Stimulated activated naive CD4-positive, alpha-beta T cell (primary cell): ENCODE results near the gene ERBB4.
"Not testable (repeated sequence)": the region's sequence is repeated elsewhere in the genome, so short reads cannot be mapped to it uniquely, and the experiment has no call there.

Experiments
- DNase-seq, 6 experiments: peaks; one replicate each; lab custom pipeline; 2025; lab: John Stamatoyannopoulos, UW

The ERBB4 gene

GRCh38 chr2:212528106-212528856 lies 10.3 kb downstream of the ERBB4 start:
- no peak for DNase-seq

- DNase-seq = no peak
Measured at GRCh38 chr2:212526059-212526458, 12.5 kb downstream of the ERBB4 start.

- DNase-seq = no peak
Measured at GRCh38 chr2:212523756-212524155, 14.8 kb downstream of the ERBB4 start.

GRCh38 chr2:212520340-212520739 lies 18.3 kb downstream of the ERBB4 start:
- DNase-seq = no peak

GRCh38 chr2:212517693-212518092 lies 20.9 kb downstream of the ERBB4 start:
- DNase-seq = no peak

- no peak for DNase-seq
Measured at GRCh38 chr2:212505586-212505985, 33.0 kb downstream of the ERBB4 start.

GRCh38 chr2:212495046-212495445 lies 43.6 kb downstream of the ERBB4 start:
- DNase-seq = no peak

- DNase-seq = no peak
Measured at GRCh38 chr2:212494418-212495020, 44.1 kb downstream of the ERBB4 start.

- DNase-seq = no peak
Measured at GRCh38 chr2:212489719-212490346, 48.8 kb downstream of the ERBB4 start.

GRCh38 chr2:212488611-212489010 lies 50.0 kb downstream of the ERBB4 start:
- DNase-seq = no peak

- DNase-seq = no peak
Measured at GRCh38 chr2:212484563-212485080, 54.0 kb downstream of the ERBB4 start.

- DNase-seq = no peak
Measured at GRCh38 chr2:212480447-212480846, 58.2 kb downstream of the ERBB4 start.

GRCh38 chr2:212477571-212477970 lies 61.0 kb downstream of the ERBB4 start:
- DNase-seq = no peak

GRCh38 chr2:212473211-212473610 lies 65.4 kb downstream of the ERBB4 start:
- no peak for DNase-seq

GRCh38 chr2:212467551-212467950 lies 71.1 kb downstream of the ERBB4 start:
- DNase-seq = not testable (repeated sequence)

GRCh38 chr2:212465456-212465855 lies 73.1 kb downstream of the ERBB4 start:
- DNase-seq = no peak

- DNase-seq = not testable (repeated sequence)
Measured at GRCh38 chr2:212461708-212462107, 76.9 kb downstream of the ERBB4 start.

- DNase-seq = no peak
Measured at GRCh38 chr2:212454149-212454548, 84.5 kb downstream of the ERBB4 start.

- no peak for DNase-seq
Measured at GRCh38 chr2:212451786-212452231, 86.8 kb downstream of the ERBB4 start.

- no peak for DNase-seq
Measured at GRCh38 chr2:212448698-212449097, 89.9 kb downstream of the ERBB4 start.

GRCh38 chr2:212441821-212442220 lies 96.8 kb downstream of the ERBB4 start:
- DNase-seq = no peak

- DNase-seq = no peak
Measured at GRCh38 chr2:212441141-212441540, 97.5 kb downstream of the ERBB4 start.
